GM12874 (cell line): Measurements from ENCODE around the gene ARHGAP15.

Source experiments
- CTCF ChIP-seq: IDR thresholded peaks from 2 replicates; pipeline ENCODE4 v1.5.1; 2011; ENCODE audit warnings: low read depth, mild to moderate bottlenecking, control low read depth, low read length, moderate library complexity; ENCODE audit not compliant: insufficient read depth

The ARHGAP15 gene

GRCh38 chr2:143601828-143602227, 472.6 kb downstream of the ARHGAP15 start:
- no peak for TF ChIP-seq CTCF

GRCh38 chr2:143603035-143603655, 473.9 kb downstream of the ARHGAP15 start:
- TF ChIP-seq CTCF: no peak

GRCh38 chr2:143603846-143604565, 474.8 kb downstream of the ARHGAP15 start:
- TF ChIP-seq CTCF: no peak

GRCh38 chr2:143604566-143604959, 475.3 kb downstream of the ARHGAP15 start:
- no peak for TF ChIP-seq CTCF

GRCh38 chr2:143607231-143608062, 478.2 kb downstream of the ARHGAP15 start:
- no peak for TF ChIP-seq CTCF

- TF ChIP-seq CTCF: no peak
These were observed 478.8 kb downstream of the ARHGAP15 start for GRCh38 chr2:143608063-143608423.

GRCh38 chr2:143608758-143609157, 479.5 kb downstream of the ARHGAP15 start:
- TF ChIP-seq CTCF: no peak
